ENCODE measurements around the gene PLN.
A peak's percentile ranks its signal among the peaks of the same experiment; 100 is the strongest.

PLN gene

GRCh38 chr6:118548136-118548535, at the start of gene PLN:
PLN (plus strand) TSS chr6:118548296; CDS start chr6:118558922, 10,626 bp downstream.
- DNase-seq, result no peak

GRCh38 chr6:118500130-118501015, 47.7 kb upstream of the PLN start:
- DNase-seq, result no peak

DNA sequence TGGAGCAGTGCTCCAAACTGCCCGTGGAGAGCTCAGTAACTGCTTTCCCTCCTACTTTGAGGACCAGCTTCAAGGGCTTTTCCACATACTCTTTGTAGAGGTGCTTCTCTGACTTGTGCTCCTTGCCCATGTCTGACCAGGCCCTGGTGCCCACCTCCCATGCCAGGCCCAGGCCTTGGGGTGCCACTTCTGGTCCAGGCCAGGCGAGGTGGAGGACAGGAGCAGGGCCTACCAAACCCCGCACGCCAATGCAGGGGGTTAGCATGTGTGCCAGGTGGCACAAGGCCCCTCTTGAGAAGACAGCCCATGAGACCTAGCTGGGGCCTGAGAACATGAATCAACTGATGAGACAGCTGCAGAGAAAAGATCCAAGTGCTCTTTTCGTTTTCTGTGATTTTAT, 47.0 kb upstream of the PLN start:
- DNase-seq, result no peak

DNA sequence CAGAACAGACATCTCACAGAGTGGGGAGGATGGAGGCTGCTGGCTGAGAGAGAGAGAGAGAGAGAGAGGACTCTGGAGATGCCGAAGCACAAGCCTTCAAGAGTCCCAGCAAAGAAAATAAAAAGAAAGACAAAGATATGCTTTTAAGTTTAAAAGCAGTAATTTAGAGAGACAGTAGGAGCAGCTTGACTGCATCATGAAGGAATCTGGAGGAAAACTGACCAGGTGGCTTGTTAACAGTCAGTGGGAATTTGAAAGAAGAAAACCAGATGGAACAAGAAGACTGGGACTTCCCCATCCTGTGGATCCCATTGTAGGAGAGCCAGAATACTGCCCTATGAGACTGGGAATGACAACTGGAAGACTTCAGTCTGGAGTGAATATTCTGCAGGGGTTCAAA, 46.3 kb upstream of the PLN start:
- DNase-seq, result no peak

GRCh38 chr6:118502169-118502568, 45.9 kb upstream of the PLN start:
- no peak for DNase-seq

- DNase-seq, result no peak
These were observed 43.5 kb upstream of the PLN start for GRCh38 chr6:118504611-118505010.

DNA sequence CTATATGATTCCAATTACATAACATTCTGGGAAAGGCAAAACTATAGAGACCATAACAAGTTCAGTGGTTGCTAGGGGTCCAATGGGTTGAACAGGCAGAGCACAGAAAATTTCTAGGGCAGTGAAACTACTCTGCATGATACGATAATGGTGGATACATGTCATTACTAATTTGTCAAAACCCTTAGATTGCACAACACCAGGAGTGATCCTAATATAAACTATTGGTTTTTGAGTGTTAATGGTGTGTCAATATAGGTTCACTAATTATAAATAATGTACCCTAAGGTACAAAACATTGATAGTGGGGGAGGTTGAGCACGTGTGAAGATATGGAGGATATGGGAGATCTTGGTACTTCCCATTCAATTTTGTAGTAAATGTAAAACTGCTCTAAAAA, 42.4 kb upstream of the PLN start:
- no peak for DNase-seq

- no peak for DNase-seq
These were observed 41.9 kb upstream of the PLN start for GRCh38 chr6:118506071-118506638.

GRCh38 chr6:118507636-118508035, 40.5 kb upstream of the PLN start:
- no peak for DNase-seq

DNA sequence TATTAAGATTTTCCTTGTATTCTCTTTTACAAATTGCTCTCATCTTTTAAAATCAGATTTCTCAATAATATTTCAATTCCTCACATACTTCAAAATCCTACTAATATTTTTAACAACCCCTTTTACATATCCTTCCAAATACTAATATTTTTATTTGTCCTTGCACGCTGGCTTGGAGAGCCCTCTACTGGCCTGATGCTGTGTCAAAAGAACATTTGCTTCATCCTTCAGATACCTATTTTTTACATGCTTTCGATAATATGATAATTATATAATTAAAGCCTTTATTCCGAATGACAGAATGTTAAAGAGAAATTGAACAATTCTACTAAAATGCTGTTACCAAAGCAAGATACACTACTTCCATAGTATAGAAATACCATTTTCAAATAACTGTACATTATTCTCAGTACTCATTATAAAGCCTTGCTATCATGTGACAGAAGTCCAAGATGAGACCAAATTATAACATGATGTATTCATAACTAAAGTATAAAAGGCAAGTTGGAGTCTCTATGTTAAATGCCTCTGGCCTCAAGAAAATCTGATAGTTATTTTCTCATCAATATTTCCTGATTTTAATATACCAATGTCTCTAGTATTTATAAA, 39.0 kb upstream of the PLN start:
- DNase-seq, result peak; percentile 6

DNA sequence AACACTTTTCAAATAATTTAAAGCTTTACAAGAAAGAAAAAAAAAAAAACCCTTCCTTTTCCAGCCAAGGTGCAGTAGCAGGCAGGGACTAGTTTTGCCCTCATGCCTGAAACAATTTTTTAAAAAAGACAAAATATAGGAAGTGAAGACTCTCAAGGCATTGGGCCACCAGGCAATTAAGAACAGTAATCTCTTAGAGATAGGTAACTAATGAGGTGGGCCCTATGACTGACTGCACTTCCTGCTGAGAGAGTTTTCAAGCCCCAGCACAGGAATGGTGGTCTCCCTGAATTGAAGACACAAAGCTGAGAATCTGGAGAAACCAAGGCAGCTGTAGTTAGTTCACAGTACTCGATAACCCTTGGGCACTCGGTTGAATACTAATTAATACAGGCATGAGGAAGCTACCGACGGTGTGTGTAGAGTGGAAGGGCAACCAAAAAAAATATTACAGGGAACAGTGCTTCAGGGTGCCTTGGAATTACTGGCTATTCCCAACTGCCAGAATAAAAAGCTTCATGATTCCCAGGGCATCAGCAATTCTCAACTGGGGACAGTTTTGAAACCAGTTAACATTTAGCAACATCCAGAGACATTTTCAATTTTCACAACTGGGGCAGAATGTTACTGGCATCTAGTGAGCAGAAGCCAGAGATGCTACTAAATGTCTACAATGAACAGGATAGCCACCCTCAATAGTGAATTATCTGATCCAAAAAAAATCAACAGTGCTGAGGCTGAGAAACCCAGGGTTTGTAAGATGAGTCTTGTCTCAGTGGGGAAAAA, 36.0 kb upstream of the PLN start:
- DNase-seq, result no peak

GRCh38 chr6:118514689-118515088, 33.4 kb upstream of the PLN start:
- no peak for DNase-seq

- DNase-seq, result no peak
These were observed 25.7 kb upstream of the PLN start for GRCh38 chr6:118522422-118522821.

GRCh38 chr6:118523216-118523615, 24.9 kb upstream of the PLN start:
- DNase-seq, result no peak

DNA sequence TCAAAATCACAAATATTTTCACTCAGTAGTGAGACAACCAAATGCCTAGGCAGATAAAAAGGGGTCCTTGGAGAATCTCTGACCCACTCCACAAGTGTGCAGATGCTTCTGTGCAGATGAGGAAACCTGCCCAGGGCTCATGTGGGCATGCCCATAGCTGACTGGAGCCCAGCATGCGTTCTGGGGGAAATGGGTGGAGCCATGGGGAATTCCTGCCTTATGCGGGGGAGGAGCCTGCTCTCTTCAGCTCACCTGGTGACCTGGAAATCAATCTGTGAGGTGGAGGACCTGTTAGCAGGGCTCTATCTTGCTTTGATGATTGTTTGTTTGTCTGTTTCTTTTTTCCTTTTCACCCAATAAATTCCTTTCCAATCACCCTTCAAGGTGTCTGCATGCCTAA, 23.4 kb upstream of the PLN start:
- no peak for DNase-seq

- DNase-seq, result no peak
These were observed 21.9 kb upstream of the PLN start for GRCh38 chr6:118525913-118526780.

DNA sequence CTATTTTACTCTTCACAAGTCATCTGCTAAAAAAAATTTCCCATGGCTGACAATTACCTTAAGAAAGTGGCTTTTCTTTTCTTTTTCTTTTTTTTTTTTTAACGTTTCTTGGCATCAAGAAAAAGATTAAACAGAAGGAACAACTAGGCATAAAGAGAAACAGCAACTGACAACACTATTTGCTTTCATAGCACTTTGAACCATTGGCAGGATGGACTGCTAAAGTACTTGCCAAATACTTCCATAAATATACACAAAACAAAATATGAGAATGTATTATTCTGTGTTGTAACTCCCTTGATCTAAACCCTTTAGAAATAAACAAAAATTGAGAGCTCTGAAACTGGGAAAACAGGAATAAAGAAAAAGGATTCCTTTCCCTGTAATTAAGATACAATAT, 20.0 kb upstream of the PLN start:
- DNase-seq, result no peak

DNA sequence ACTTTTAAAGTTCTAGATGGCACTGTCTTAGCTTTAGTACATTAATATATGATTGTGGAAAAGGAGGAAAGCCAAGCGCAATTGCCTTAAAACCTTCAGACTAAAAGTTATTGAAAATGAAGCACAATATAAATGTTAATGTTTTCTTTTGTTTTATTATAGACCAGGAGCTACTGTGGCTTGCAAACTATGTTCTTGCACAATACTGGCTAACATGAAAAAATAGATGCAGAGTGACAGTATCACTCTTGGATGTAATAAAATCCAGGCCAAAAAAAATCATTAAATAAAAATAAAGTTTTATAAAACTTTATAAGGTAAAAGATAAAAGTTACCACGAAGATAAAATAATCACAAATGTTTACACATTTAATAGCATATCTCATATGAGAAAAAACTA, 18.3 kb upstream of the PLN start:
- no peak for DNase-seq

- no peak for DNase-seq
These were observed 17.2 kb upstream of the PLN start for GRCh38 chr6:118530942-118531341.

DNA sequence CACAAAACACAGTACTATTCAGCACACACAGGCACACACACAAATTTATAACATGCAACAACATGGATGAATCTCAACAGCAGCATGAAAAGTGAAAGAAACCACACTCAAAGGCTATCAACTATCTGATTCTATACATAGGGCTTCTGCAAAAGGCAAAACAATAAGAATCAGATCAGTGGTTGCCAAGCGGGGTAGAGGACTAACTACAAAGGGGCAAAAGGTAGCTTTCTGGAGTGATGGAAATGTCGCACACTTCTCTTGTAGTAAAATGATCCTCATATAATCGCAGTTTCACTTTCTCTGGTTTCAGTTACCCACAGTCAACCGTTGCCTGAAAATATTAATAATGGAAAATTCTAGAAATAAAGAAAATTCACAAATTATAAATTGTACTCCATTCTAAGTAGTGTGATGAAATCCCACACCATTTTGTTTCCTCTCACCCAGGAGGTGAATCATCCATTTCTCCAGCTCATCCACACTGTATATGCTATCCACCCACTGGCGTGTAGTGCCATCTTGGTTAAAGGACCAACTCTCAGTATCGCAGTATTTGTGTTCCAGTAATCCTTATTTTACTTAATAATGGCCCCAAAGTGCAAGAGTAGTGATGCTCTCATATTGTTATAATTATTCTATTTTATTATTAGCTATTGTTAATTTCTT, 12.8 kb upstream of the PLN start:
- DNase-seq, result no peak

DNA sequence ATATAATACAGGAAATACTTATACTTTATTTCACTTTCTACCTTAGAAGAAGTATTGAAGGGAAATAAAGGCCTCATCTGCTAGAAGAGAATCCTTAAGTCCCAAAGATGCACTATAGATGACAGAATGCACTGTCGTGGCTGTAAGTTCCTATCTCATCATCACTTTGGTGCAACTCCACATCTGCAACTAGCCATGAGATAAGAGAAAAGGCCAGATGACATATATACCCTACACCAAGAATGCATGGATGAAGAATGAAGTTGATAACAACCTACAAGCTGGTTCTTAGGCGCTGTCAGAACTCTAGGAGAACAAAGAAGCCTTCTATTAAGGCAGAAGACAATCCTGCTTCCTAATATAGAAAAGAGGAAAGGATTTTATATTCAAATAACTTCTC, 11.6 kb upstream of the PLN start:
- DNase-seq, result no peak

DNA sequence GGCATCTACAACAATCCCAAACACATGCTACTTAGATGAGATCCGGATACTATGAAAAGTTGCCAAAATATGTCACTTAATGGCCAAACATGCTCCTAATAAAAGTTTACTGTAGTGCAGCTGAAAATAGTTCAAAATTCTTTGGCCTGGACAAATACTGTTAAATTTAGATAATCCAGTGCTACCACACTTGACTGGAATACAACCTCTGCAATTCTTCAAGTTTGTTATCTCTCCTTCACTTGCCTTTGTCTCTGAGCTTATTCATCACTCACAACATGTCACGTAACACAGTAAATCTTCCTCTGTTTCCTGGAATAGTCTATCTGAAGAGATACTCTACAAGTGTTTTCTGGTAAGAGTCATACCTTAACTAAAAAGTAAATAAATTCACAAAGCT, 10.5 kb upstream of the PLN start:
- no peak for DNase-seq

Data from SHP77 treated with DMSO at 0.1 percent for 48 hours (cell line).